ENCODE results near the gene UTF1.

The UTF1 gene

DNA sequence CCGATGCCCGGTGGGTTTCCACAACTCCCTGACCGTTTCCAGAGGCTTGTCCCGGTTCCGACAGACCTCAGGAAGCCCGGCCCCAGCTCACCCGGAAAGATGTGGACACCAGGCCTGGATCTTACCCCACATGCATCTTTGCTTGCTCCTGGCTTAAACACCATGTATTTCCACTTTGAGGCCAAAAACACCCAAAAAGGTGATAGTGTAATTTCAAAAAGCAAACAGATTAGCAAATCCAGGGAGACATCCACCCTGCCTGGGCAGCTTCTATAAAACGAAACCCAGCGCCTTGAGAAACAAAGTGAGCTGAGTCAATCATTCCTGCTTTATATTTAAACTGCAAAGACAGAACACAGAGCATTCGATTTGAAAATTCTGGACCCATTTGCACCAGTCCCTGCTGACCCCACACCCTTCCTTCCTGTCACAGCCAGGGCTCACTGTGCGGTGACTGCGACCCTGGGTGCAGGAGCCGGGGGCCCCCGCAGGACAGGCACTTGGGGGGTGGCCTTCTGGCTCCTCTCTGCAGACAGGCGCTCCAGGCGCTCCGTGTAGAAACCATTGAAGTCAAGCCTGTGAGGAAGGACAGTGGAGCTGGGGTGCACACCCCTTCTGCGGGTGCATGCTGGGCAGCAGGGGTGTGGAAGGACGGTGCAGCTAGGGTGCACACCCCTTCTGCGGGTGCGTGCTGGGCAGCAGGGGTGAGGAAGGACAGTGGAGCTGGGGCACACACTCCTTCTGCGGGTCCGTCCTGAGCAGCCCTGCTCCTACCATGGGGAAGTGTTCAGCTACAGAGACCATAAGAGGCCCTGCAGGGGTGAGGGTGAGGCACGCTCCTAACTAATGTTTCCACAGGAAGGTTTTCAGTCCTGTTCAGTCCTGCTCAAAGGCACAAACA lies 49.6 kb downstream of the UTF1 start:
- TF ChIP-seq, protein P1, sequence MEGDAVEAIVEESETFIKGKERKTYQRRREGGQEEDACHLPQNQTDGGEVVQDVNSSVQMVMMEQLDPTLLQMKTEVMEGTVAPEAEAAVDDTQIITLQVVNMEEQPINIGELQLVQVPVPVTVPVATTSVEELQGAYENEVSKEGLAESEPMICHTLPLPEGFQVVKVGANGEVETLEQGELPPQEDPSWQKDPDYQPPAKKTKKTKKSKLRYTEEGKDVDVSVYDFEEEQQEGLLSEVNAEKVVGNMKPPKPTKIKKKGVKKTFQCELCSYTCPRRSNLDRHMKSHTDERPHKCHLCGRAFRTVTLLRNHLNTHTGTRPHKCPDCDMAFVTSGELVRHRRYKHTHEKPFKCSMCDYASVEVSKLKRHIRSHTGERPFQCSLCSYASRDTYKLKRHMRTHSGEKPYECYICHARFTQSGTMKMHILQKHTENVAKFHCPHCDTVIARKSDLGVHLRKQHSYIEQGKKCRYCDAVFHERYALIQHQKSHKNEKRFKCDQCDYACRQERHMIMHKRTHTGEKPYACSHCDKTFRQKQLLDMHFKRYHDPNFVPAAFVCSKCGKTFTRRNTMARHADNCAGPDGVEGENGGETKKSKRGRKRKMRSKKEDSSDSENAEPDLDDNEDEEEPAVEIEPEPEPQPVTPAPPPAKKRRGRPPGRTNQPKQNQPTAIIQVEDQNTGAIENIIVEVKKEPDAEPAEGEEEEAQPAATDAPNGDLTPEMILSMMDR (IDR thresholded peaks at IDR 0.05; ENCODE audit: low read depth, low read length) = no peak
- H3K4me3 ChIP-seq (replicated peaks in 1 of 2; ENCODE audit: low read depth in 2 of 2, low read length in 2 of 2) = no peak overlapping the region
- no peak for DNase-seq (ENCODE audit: low read depth in 2 of 2)

DNA sequence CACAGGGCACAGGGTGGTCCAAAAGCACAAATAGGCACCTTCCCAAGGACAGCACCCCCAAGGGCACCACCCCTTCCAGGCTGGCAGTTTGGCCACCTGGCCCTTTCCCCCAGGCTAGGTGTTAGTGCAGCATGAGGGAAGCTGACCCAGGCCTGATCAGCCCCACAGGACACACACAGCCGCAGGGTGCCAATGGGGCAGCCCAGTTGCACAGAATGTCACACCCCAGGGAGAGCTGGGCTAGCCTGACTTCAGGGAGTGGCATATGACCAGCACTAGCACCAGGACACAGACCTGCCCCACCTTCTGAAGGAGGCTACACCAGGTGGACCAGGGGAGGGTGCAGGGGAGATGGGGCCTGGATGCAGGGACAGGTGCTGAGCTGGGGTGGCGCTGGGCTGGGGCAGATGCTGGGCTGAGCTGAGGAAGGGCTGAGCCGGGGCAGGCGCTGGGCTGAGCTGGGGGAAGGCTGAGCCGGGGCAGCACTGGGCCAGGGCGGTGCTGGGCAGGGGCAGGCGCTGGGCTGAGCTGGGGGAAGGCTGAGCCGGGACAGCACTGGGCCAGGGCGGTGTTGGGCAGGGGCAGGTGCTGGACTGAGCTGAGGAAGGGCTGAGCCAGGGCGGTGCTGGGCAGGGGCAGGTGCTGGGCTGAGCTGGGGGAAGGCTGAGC lies 50.5 kb downstream of the UTF1 start:
- TF ChIP-seq, protein P1 (IDR thresholded peaks at IDR 0.05; ENCODE audit: low read depth, low read length) = no peak
- H3K4me3 ChIP-seq (replicated peaks in 1 of 2; ENCODE audit: low read depth in 2 of 2, low read length in 2 of 2) = no peak overlapping the region
- DNase-seq (ENCODE audit: low read depth in 2 of 2) = no peak

DNA sequence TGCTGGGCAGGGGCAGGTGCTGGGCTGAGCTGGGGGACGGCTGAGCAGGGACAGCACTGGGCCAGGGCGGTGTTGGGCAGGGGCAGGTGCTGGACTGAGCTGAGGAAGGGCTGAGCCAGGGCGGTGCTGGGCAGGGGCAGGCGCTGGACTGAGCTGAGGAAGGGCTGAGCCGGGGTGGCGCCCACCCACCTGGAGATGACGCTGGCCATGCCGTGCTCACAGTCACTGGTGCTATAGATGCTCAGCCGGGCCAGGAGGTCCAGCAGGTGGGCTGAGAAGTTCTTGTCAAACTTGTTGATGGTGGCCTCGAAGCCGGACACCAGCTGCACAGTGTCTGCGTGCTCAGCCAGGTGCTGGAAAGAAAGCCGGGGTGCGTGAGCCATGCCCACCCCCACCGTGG lies 51.1 kb downstream of the UTF1 start:
- TF ChIP-seq, protein P1 (IDR thresholded peaks at IDR 0.05; ENCODE audit: low read depth, low read length) = no peak
- no peak overlapping the region for H3K4me3 ChIP-seq (replicated peaks in 1 of 2; ENCODE audit: low read depth in 2 of 2, low read length in 2 of 2)
- no peak for DNase-seq (ENCODE audit: low read depth in 2 of 2)
